Measurements from ENCODE around the gene DUOXA2.

DUOXA2 gene

GRCh38 chr15:45114751-45115085 lies 592 bp downstream of the DUOXA2 start:
- no peak for DNase-seq (ENCODE audit: low read depth, low spot score)
- no peak overlapping the region for H3K4me3 ChIP-seq (ENCODE audit: low read length)

- no peak for DNase-seq (ENCODE audit: low read depth, low spot score)
Observed at GRCh38 chr15:45115312-45115820, 1.2 kb downstream of the DUOXA2 start.

GRCh38 chr15:45116006-45116481 lies 1.9 kb downstream of the DUOXA2 start:
- H3K4me3 ChIP-seq (ENCODE audit: low read length): no peak overlapping the region
- no peak for DNase-seq (ENCODE audit: low read depth, low spot score)

More at GRCh38 chr15:45115312-45115820, 1.2 kb downstream of the DUOXA2 start:
- H3K4me3 ChIP-seq (ENCODE audit: low read length): no peak overlapping the region

GRCh38 chr15:45116482-45117307 lies 2.6 kb downstream of the DUOXA2 start:
- no peak for DNase-seq (ENCODE audit: low read depth, low spot score)
- no peak overlapping the region for H3K4me3 ChIP-seq (ENCODE audit: low read length)

GRCh38 chr15:45117308-45118130 lies 3.4 kb downstream of the DUOXA2 start:
- no peak for DNase-seq (ENCODE audit: low read depth, low spot score)
- no peak overlapping the region for H3K4me3 ChIP-seq (ENCODE audit: low read length)

- H3K4me3 ChIP-seq (ENCODE audit: low read length): no peak overlapping the region
- DNase-seq (ENCODE audit: low read depth, low spot score): peak; percentile 73
Observed at GRCh38 chr15:45118131-45118588, 4.0 kb downstream of the DUOXA2 start.

- no peak for DNase-seq (ENCODE audit: low read depth, low spot score)
- H3K4me3 ChIP-seq (ENCODE audit: low read length): no peak overlapping the region
Observed at GRCh38 chr15:45118996-45119395, 4.9 kb downstream of the DUOXA2 start.

- no peak overlapping the region for H3K4me3 ChIP-seq (ENCODE audit: low read length)
- no peak for DNase-seq (ENCODE audit: low read depth, low spot score)
Observed at GRCh38 chr15:45120081-45120972, 6.2 kb downstream of the DUOXA2 start.

GRCh38 chr15:45121020-45121419 lies 6.9 kb downstream of the DUOXA2 start:
- no peak for DNase-seq (ENCODE audit: low read depth, low spot score)
- H3K4me3 ChIP-seq (ENCODE audit: low read length): no peak overlapping the region

GRCh38 chr15:45121706-45122417 lies 7.7 kb downstream of the DUOXA2 start:
- no peak overlapping the region for H3K4me3 ChIP-seq (ENCODE audit: low read length)
- DNase-seq (ENCODE audit: low read depth, low spot score): no peak

- no peak overlapping the region for H3K4me3 ChIP-seq (ENCODE audit: low read length)
- no peak for DNase-seq (ENCODE audit: low read depth, low spot score)
Observed at GRCh38 chr15:45122719-45123118, 8.6 kb downstream of the DUOXA2 start.

GRCh38 chr15:45123397-45123796 lies 9.3 kb downstream of the DUOXA2 start:
- no peak for DNase-seq (ENCODE audit: low read depth, low spot score)
- H3K4me3 ChIP-seq (ENCODE audit: low read length): no peak overlapping the region

- H3K4me3 ChIP-seq (ENCODE audit: low read length): no peak overlapping the region
- peak; percentile 17 for DNase-seq (ENCODE audit: low read depth, low spot score)
Observed at GRCh38 chr15:45126535-45127158, 12.5 kb downstream of the DUOXA2 start.

GRCh38 chr15:45128971-45129639 lies 15.0 kb downstream of the DUOXA2 start:
- DNase-seq (ENCODE audit: low read depth, low spot score): no peak
- H3K4me3 ChIP-seq (ENCODE audit: low read length): no peak overlapping the region

- no peak for DNase-seq (ENCODE audit: low read depth, low spot score)
- no peak within 1 kb of the TSS for H3K4me3 ChIP-seq (ENCODE audit: low read length)
Observed at GRCh38 chr15:45129651-45130129, 15.6 kb downstream of the DUOXA2 start, which contains the start of the genes DUOX1 and DUOXA1. TSS of gene DUOX1 (plus strand) at chr15:45129994. CDS start at chr15:45131967, 1,973 bp downstream. TSS of gene DUOXA1 (minus strand) at chr15:45129879. CDS start at chr15:45123014, 6,865 bp downstream.

- no peak for DNase-seq (ENCODE audit: low read depth, low spot score)
- no peak overlapping the region for H3K4me3 ChIP-seq (ENCODE audit: low read length)
Observed at GRCh38 chr15:45130291-45131000, 16.3 kb downstream of the DUOXA2 start.

Data from Jurkat, Clone E6-1 (cell line).